GM21423 (cell line): ENCODE data around the gene RTN1.

Experiments used
- ATAC-seq: cut with Tn5 transposase; IDR thresholded peaks from one replicate; pipeline ENCODE4 v1.9.1; 2021; ENCODE audit warnings: mild to moderate bottlenecking, moderate library complexity; ENCODE audit not compliant: unreplicated experiment

Gene RTN1

GRCh38 chr14:59803052-59803540, 67.5 kb downstream of the RTN1 start:
- no peak for ATAC-seq

DNA sequence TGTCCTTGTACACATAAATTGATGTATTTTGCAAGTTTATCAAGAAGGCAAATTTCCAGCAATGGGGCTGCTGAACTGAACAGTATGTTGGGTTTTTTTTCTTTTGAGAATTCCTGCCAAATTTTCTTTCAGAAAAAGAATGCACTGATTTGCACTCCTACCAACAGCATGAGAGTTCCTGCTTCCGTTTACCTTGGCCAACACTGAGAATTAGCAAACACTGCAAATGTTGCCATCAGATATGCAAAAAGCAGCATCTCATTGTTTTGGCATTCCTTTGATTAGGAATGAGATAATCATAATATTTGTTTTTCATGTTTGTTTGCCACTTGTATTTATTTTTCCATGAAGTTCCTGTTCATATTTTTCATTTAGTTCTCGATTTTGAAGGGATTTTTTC, 82.4 kb downstream of the RTN1 start:
- no peak for ATAC-seq

DNA sequence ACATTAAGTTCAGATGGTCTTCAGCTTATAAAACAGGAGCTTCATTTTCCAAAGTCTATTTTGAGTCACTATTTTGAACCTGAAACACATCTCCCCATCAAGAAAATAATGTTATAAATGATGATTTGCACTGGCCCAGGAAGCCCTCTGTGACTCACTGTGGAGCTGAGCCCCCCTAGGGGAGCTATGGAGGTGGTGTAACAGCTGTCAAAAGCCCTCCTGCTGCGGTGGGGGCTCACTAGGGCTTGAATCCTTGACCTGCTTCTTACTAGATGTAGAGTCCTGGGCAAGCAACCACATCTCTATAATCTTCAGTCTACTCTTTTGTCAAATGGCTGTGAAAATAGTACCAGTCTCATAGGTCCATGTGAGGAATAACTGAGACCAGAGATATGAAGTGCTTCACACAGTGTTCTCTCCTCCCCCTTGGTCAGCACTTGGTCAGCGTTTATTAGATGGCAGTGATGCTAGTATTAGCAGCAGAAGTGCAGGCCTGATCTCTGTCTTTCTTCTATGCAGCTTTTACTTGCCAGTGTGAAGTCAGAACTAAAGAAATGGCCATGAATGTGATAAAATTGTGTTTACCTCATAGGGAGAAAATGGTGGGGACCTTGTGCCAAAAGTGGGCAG, 83.4 kb downstream of the RTN1 start:
- no peak for ATAC-seq

DNA sequence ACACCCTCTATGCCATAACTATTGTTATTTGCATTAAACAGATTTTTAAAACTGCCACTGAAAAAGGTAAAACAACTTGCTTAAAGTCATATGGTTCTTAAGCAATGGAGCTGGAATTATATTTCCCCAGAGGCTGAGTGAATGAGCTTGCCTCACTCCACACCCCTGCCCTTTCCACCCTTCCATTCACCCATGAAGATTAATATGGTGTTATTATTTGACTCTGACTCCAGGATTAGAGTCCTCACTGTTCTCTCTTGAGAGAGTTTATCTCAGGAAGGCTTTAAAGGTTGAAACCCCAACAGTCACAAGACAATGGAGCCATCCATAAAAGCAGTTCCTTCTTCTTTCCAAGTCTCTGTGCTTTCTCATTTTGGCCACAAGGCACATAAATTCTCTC, 84.9 kb downstream of the RTN1 start:
- no peak for ATAC-seq

DNA sequence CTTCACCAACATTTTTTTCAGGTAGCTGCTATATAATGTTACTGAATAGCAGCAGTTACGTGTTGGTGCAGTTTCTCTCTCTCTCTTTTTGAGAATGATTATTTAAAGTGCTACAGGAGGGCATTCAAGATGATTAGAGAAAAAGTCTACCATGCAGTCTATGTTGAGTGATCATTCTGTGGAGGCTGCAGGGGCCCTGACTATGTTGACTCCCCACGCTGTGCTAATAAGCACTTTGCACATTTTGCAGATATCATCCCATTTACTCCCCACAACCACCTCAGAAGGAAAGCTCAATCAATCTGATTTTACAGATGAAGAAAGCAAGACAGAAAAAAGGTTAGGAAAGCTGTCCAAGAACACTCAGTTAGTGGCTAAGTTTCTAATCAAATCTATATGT, 87.8 kb downstream of the RTN1 start:
- ATAC-seq: no peak

DNA sequence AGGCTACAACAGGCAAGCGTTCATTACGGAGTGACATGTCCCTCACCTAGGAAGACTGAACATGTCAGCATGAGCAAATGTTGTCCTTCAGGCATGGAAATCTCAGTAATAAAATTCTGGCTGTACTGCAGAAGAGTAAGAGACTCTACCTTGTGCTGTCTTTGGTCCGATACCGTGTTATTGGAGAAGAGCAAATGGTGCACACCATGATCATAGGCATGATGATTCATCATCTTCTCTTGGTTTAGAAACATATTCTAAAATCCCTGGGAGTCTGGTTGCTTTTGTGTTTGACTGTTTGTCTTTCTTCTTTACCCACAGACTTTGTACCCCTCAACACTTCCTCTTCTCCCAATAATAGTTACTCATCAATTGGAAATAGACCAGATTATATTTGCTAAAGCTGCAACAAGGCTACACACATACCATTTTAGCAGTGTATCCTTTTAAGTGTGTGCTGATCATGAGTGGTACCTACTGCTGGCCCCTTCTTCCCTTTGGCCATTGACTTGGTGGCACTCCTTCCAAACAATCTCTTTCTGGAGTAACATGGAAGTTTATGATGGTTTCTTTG, 93.5 kb downstream of the RTN1 start:
- no peak for ATAC-seq

DNA sequence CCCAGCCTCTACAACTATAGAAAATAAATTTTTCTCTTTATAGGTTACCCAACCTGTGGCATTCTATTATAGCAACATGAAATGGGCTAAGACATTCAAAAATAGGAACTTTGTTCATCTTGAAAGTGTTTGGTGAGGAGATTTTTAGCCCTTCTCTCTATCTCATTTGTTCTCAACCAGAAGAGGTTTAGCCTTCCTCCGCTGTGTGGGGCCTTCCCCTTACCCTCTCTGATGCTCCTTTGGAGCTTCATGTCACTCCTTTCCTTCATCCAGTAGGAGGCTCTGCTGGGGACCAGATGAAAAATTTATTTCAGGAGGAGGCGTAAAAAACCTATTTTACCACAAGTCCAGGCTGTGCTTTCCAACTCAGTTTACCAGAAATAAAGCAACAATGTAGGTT, 94.1 kb downstream of the RTN1 start:
- ATAC-seq: no peak

- ATAC-seq: no peak
Observed at GRCh38 chr14:59772233-59772632, 98.3 kb downstream of the RTN1 start.

- ATAC-seq: no peak
Observed at GRCh38 chr14:59771577-59771976, 99.0 kb downstream of the RTN1 start.

- ATAC-seq: no peak
Observed at GRCh38 chr14:59769586-59769985, 101.0 kb downstream of the RTN1 start.

DNA sequence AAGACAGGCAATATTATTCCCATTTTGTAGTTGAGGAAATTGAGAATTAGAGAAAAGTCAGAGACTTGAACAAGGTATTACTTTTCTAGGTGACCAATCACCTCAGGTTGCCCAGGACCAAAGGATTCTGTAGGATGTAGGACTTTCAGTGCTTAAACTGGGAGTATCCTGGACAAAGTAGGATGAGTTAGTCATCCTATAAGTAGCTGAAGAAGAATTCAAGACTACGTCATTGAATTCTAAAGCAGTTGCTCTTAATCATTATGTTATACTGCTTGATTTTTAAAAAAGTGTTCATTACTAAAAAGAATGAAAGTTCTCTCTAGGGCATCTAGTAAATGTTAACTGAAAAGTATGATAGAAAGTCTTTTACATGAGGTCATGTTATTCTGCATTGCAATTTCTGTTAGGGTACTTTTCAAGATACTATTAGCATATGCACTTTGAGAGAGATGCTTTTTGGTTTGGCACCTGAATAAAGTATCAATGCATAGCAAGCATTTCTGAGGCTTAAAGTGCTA, 101.7 kb downstream of the RTN1 start:
- ATAC-seq: no peak

DNA sequence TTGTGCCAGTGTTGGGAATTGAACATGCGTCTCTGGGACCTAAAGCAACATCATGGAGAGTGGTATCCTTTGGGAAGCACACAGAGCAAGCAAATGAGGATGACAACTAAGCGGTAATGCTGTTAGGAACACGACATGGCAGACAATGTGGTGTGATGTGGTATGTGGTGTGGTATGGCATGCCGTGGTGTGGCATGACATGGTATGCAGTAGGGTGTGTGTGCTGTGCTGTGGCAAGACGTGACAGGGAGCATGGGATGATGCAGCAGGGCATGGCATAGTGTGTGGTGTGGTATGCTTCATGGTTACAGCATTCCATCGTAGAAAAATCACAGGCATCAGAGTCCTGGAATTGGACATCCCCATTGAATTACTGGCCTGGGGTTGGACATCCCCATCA, 108.7 kb downstream of the RTN1 start:
- no peak for ATAC-seq

- ATAC-seq: no peak
Observed at GRCh38 chr14:59755409-59756135, 115.0 kb downstream of the RTN1 start.

DNA sequence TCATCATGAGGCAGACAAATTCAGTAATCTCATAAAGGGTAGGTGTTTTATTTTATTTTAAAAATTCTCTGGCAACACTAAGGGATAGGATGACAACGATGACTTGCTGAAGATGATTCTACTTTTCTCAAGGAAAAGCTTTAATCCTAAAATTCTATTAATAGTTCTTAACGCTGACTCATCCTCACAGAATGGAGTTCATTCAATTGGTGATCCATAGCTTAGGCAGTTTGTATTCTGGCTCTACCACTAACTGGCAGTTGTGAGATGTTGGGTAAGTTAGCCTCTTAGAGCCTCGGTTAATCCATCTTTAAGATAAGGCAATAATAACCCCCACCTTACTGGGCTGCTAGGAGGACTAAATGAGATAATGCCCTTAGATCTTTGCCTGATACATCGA, 116.3 kb downstream of the RTN1 start:
- ATAC-seq: no peak

GRCh38 chr14:59753512-59753911, 117.1 kb downstream of the RTN1 start:
- no peak for ATAC-seq

GRCh38 chr14:59751578-59751977, 119.0 kb downstream of the RTN1 start:
- ATAC-seq: no peak

GRCh38 chr14:59739794-59740193, 130.8 kb downstream of the RTN1 start:
- no peak for ATAC-seq

DNA sequence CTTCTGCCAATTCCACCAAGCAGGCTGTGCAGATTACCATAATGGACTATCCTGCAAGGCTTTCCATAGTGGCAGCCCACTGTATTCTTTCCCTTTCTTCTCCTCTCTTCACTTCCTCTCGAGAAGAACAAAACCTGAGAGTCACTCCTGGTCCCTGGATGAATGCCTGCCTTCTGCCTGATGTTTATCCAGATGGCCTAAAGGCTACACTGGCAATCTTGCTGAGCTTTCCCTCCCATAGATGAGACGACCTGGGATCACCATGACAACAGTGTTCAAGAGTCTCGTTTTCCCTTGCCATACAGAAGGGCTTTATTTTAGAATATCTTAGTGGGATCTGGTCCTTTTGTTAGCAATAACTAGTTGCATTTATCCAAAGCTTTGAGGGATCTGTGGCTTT, 142.3 kb downstream of the RTN1 start:
- no peak for ATAC-seq

DNA sequence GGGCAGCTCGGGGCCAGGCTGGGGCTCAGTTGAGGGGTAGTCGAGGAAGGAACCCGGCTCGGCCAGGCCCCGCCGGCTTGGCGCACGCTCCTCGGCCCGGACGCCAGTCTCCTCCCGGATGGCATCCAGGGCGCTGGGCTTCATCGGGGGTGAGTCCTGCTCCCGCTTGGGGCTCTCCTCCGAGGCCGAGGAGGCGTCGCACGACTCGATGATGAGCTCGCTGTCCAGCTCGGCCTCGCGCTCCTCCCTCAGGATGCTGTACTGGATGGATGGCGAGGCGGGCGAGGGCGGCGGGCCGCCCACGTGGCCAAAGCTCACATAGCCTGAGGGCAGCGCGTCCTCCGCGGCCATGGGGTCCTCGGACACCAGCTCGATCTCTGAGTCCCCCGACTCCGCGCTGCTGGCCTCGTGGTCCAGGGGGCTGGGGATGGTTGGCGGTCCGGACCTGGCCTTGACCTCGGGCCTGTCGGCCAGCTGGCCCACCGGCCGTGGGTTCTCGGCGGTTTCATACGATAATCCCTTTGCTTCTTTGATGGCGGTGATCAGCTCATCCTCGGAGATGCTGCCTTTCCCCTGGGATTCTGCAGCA, 143.4 kb downstream of the RTN1 start:
- no peak for ATAC-seq

DNA sequence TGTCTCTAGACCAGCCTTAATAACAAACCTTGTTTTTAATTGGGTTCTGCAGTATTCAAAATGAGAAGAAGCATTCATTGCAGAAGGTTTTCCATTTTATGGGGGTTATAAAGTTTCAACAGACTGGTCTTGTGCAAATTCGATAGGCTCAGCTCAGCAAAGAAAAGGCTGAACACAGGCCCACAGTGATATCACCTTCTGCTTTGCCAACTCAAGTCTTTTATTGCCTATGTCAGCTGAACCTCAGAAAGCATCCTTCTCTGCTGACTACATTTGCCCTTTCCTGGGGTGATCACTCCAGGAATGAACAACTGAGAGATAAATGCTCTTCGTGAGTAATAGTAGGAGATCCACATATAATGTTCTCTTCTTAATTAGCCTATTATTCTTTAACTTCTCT, 159.5 kb downstream of the RTN1 start:
- ATAC-seq: no peak

GRCh38 chr14:59707778-59708561, 162.6 kb downstream of the RTN1 start:
- ATAC-seq: no peak
